Bronchial epithelial cell (primary cell): ENCODE results near the gene CALHM3. TPM values are rescaled to one million over a fixed set of nuclear protein-coding genes. Genes with fewer than 3 reads are reported as not detected.

Source experiments
- DNase-seq: peaks from one replicate; pipeline ENCODE4 v3.0.0-alpha.2; 2010; ENCODE audit warnings: low read depth
- FAIRE-seq: peaks from 2 replicates; lab custom pipeline; 2011; peaks lifted over from hg19 to GRCh38; lab: Jason Lieb, UNC
- H3K27me3 ChIP-seq: 2 replicates; pipeline ENCODE4 v1.5.1; 2011; ENCODE audit warnings: low read length; ENCODE audit not compliant: control insufficient read depth, insufficient read depth
- H3K36me3 ChIP-seq: 2 replicates; pipeline ENCODE4 v1.5.1; 2011; ENCODE audit warnings: low read length; ENCODE audit not compliant: control insufficient read depth, insufficient read depth
- H3K4me3 ChIP-seq: 2 replicates; pipeline ENCODE4 v1.5.1; 2011; ENCODE audit warnings: mild to moderate bottlenecking, low read depth, low read length, control low read depth
- CTCF ChIP-seq: IDR thresholded peaks from 2 replicates; pipeline ENCODE4 v1.5.1; 2011; ENCODE audit warnings: mild to moderate bottlenecking, moderate library complexity, low read length, control low read depth, inconsistent platforms; ENCODE audit not compliant: insufficient read depth, severe bottlenecking
- total RNA-seq: library from RNA; depleted of rRNA; stranded (reverse); fragments of >200 nt; gene quantifications from 2 replicates; pipeline ENCODE4 v1.2.1, GENCODE V29; 2014

Gene CALHM3
- total RNA-seq, 1 donor from 2014 or later, result not detected

GRCh38 chr10:103472005-103472404, 7.0 kb downstream of the CALHM3 start:
- no peaks in the 10 kb centered on the region for H3K36me3 ChIP-seq
- DNase-seq (no peak), FAIRE-seq (no peak)
- no peaks in the 10 kb centered on the region for H3K27me3 ChIP-seq
- no peak for TF ChIP-seq CTCF
- H3K4me3 ChIP-seq, result no peak overlapping the region

- H3K27me3 ChIP-seq, result no peaks in the 10 kb centered on the region
- H3K4me3 ChIP-seq, result no peak overlapping the region
- no peak for DNase-seq
- FAIRE-seq, result no peak
- TF ChIP-seq CTCF, result no peak
- no peaks in the 10 kb centered on the region for H3K36me3 ChIP-seq
Observed at GRCh38 chr10:103470761-103471653, 8.0 kb downstream of the CALHM3 start.

GRCh38 chr10:103469201-103469600, 9.8 kb downstream of the CALHM3 start:
- no peak for FAIRE-seq
- TF ChIP-seq CTCF, result no peak
- no peak overlapping the region for H3K4me3 ChIP-seq
- DNase-seq, result no peak
- H3K36me3 ChIP-seq, result no peaks in the 10 kb centered on the region
- no peaks in the 10 kb centered on the region for H3K27me3 ChIP-seq

- Histone ChIP-seq H3K36me3 (no peaks in the 10 kb centered on the region), H3K4me3 (no peak overlapping the region), H3K27me3 (no peaks in the 10 kb centered on the region)
- DNase-seq (no peak), FAIRE-seq (no peak)
- TF ChIP-seq CTCF, result no peak
Observed at GRCh38 chr10:103467406-103467805, 11.6 kb downstream of the CALHM3 start.

- no peak for TF ChIP-seq CTCF
- FAIRE-seq (no peak), DNase-seq (no peak)
- no peaks in the 10 kb centered on the region for H3K27me3 ChIP-seq
- H3K36me3 ChIP-seq, result no peaks in the 10 kb centered on the region
- no peak overlapping the region for H3K4me3 ChIP-seq
Observed at GRCh38 chr10:103466734-103467133, 12.3 kb downstream of the CALHM3 start.
